MM.1S (cell line): Measurements from ENCODE around the gene NPTX1.

Experiments used
- DNase-seq: peaks from one replicate; pipeline ENCODE4 v3.0.0-alpha.2; 2015
- H2AFZ ChIP-seq: fragments of 300-600 bp; sonication (generic); 2 replicates; pipeline ENCODE4 v1.6.0; 2016; ENCODE audit warnings: antibody characterized with exemption, low read length
- H3F3A ChIP-seq: fragments of 300-600 bp; sonication (generic); 2 replicates; pipeline ENCODE4 v1.6.1; 2016; ENCODE audit warnings: mild to moderate bottlenecking, antibody characterized with exemption, low read length, moderate library complexity, mixed read lengths; ENCODE audit not compliant: insufficient read depth
- H3K27ac ChIP-seq: fragments of 300-600 bp; sonication (generic); 2 replicates; pipeline ENCODE4 v1.5.1; 2016; ENCODE audit warnings: mild to moderate bottlenecking, low read length
- H3K27me3 ChIP-seq: fragments of 300-600 bp; sonication (generic); replicated peaks from 2 replicates; pipeline ENCODE4 v1.6.0; 2016; ENCODE audit warnings: low read length; ENCODE audit not compliant: insufficient read depth
- H3K36me3 ChIP-seq: fragments of 300-600 bp; sonication (generic); replicated peaks from 2 replicates; pipeline ENCODE4 v1.6.1; 2016; ENCODE audit warnings: mild to moderate bottlenecking, low read length, mixed read lengths; ENCODE audit not compliant: insufficient read depth
- H3K4me1 ChIP-seq: fragments of 300-600 bp; sonication (generic); 2 replicates; pipeline ENCODE4 v1.6.1; 2016; ENCODE audit warnings: low read length, mixed read lengths
- H3K4me2 ChIP-seq: fragments of 300-600 bp; sonication (generic); 2 replicates; pipeline ENCODE4 v1.6.0; 2016; ENCODE audit warnings: low read depth, low read length
- H3K4me3 ChIP-seq: fragments of 300-600 bp; sonication (generic); 2 replicates; pipeline ENCODE4 v1.5.1; 2016; ENCODE audit warnings: low read length, mixed read lengths
- H3K79me2 ChIP-seq: fragments of 300-600 bp; sonication (generic); 2 replicates; pipeline ENCODE4 v1.6.1; 2016; ENCODE audit warnings: mixed run types, low read length, mixed read lengths
- H3K9ac ChIP-seq: fragments of 300-600 bp; sonication (generic); 2 replicates; pipeline ENCODE4 v1.6.1; 2016; ENCODE audit warnings: low read length, mixed read lengths
- H3K9me2 ChIP-seq: fragments of 300-600 bp; sonication (generic); replicated peaks from 2 replicates; pipeline ENCODE4 v1.6.1; 2016; ENCODE audit warnings: mild to moderate bottlenecking, low read length, mixed read lengths; ENCODE audit not compliant: insufficient read depth
- H3K9me3 ChIP-seq: fragments of 300-600 bp; sonication (generic); replicated peaks from 2 replicates; pipeline ENCODE4 v1.6.1; 2016; ENCODE audit warnings: mild to moderate bottlenecking, low read length, mixed read lengths; ENCODE audit not compliant: insufficient read depth
- H4K20me1 ChIP-seq: fragments of 300-600 bp; sonication (generic); 2 replicates; pipeline ENCODE4 v1.6.1; 2016; ENCODE audit warnings: mild to moderate bottlenecking, low read length, moderate library complexity, mixed read lengths; ENCODE audit not compliant: insufficient read depth
- CTCF ChIP-seq: fragments of 300-600 bp; sonication (generic); IDR thresholded peaks from 2 replicates; pipeline ENCODE4 v1.5.1; 2016; ENCODE audit warnings: antibody characterized with exemption, low read length, mixed read lengths
- EZH2 ChIP-seq: fragments of 300-600 bp; sonication (generic); optimal IDR thresholded peaks from 2 replicates; pipeline ENCODE3; 2017; ENCODE audit warnings: low read depth, mild to moderate bottlenecking, antibody characterized with exemption, low read length, mixed read lengths
- EZH2phosphoT487 ChIP-seq: fragments of 300-600 bp; sonication (generic); IDR thresholded peaks from 2 replicates; pipeline ENCODE4 v1.6.1; 2018; ENCODE audit warnings: antibody characterized with exemption, low read length

NPTX1 gene

GRCh38 chr17:80504686-80505413 is 28.4 kb upstream of the NPTX1 start:
- H3K36me3 ChIP-seq = no peaks in the 10 kb centered on the region
- H3K4me1 ChIP-seq = no peaks in the 10 kb centered on the region
- DNase-seq = no peak
- no peaks in the 10 kb centered on the region for H3K79me2 ChIP-seq
- peaks cover 90% of the 10 kb centered on the region for H3K27me3 ChIP-seq
- no peak overlapping the region for H3K4me2 ChIP-seq
- no peak overlapping the region for H3K4me3 ChIP-seq
- H3K9me3 ChIP-seq = no peaks in the 10 kb centered on the region
- no peak overlapping the region for H3K27ac ChIP-seq
- TF ChIP-seq EZH2phosphoT487 = no peak
- no peak for TF ChIP-seq CTCF
- TF ChIP-seq EZH2 = no peak
- no peaks in the 10 kb centered on the region for H3F3A ChIP-seq
- no peak overlapping the region for H2AFZ ChIP-seq
- H3K9ac ChIP-seq = no peak overlapping the region
- H3K9me2 ChIP-seq = no peaks in the 10 kb centered on the region
- no peaks in the 10 kb centered on the region for H4K20me1 ChIP-seq

GRCh38 chr17:80503921-80504320 is 27.5 kb upstream of the NPTX1 start:
- no peaks in the 10 kb centered on the region for H3F3A ChIP-seq
- H3K27ac ChIP-seq = no peak overlapping the region
- no peak overlapping the region for H3K4me3 ChIP-seq
- DNase-seq = no peak
- H3K79me2 ChIP-seq = no peaks in the 10 kb centered on the region
- no peak overlapping the region for H2AFZ ChIP-seq
- no peaks in the 10 kb centered on the region for H3K9me2 ChIP-seq
- H3K9me3 ChIP-seq = no peaks in the 10 kb centered on the region
- H3K4me2 ChIP-seq = no peak overlapping the region
- no peak overlapping the region for H3K9ac ChIP-seq
- H3K4me1 ChIP-seq = no peaks in the 10 kb centered on the region
- H4K20me1 ChIP-seq = no peaks in the 10 kb centered on the region
- peaks cover 90% of the 10 kb centered on the region for H3K27me3 ChIP-seq
- TF ChIP-seq EZH2 (no peak), EZH2phosphoT487 (no peak), CTCF (no peak)
- no peaks in the 10 kb centered on the region for H3K36me3 ChIP-seq

GRCh38 chr17:80503031-80503430 is 26.6 kb upstream of the NPTX1 start:
- H3K9me3 ChIP-seq = no peaks in the 10 kb centered on the region
- no peak overlapping the region for H3K27ac ChIP-seq
- H3K27me3 ChIP-seq = peaks cover 90% of the 10 kb centered on the region
- H4K20me1 ChIP-seq = no peaks in the 10 kb centered on the region
- H3K9ac ChIP-seq = no peak overlapping the region
- H3K9me2 ChIP-seq = no peaks in the 10 kb centered on the region
- H3F3A ChIP-seq = no peaks in the 10 kb centered on the region
- no peaks in the 10 kb centered on the region for H3K79me2 ChIP-seq
- no peak for TF ChIP-seq EZH2
- TF ChIP-seq EZH2phosphoT487 = no peak
- no peak for TF ChIP-seq CTCF
- no peak overlapping the region for H3K4me2 ChIP-seq
- H2AFZ ChIP-seq = no peak overlapping the region
- no peak for DNase-seq
- H3K4me3 ChIP-seq = no peak overlapping the region
- no peaks in the 10 kb centered on the region for H3K36me3 ChIP-seq
- no peaks in the 10 kb centered on the region for H3K4me1 ChIP-seq
